Astrocyte (in vitro differentiated cells and primary cell): Measurements from ENCODE around the gene NRAP.

ENCODE experiments used
- CTCF ChIP-seq: IDR thresholded peaks from 2 replicates; pipeline ENCODE4 v1.5.1; 2011; ENCODE audit warnings: low read depth, mild to moderate bottlenecking, inconsistent platforms, low read length, moderate library complexity; ENCODE audit not compliant: insufficient read depth
- EZH2 ChIP-seq: IDR thresholded peaks from 2 replicates; pipeline ENCODE4 v1.6.1; 2012; ENCODE audit warnings: mild to moderate bottlenecking, low read length, inconsistent platforms; ENCODE audit not compliant: insufficient read depth

- TF ChIP-seq CTCF, result no peak
- TF ChIP-seq EZH2, result no peak
Observed at GRCh38 chr10:113625461-113626186, 38.2 kb downstream of the NRAP start.
